ENCODE measurements around the gene MRPL3.

DNA sequence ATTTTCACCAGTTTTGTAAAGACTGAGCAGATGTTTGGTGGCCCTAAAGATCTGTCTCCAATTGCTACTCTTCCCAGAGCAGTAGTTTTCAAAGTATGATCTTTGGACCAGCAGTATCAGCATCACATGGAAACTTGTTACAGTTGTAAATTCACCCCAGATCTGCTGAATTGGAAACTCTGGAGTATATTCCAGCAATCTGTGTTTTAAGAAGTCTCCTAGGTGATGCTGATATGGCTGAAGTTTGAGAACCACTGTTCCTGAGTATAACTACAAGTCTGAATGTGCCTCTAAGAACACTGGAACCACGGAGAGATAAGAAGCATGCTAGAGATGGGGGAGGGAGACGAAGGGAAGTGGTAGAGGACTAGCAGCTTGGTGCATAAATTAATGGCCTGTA is 75.5 kb downstream of the MRPL3 start:
- TF ChIP-seq POLR2A (IDR thresholded peaks at IDR 0.05): no peak
- TF ChIP-seq, protein P1, sequence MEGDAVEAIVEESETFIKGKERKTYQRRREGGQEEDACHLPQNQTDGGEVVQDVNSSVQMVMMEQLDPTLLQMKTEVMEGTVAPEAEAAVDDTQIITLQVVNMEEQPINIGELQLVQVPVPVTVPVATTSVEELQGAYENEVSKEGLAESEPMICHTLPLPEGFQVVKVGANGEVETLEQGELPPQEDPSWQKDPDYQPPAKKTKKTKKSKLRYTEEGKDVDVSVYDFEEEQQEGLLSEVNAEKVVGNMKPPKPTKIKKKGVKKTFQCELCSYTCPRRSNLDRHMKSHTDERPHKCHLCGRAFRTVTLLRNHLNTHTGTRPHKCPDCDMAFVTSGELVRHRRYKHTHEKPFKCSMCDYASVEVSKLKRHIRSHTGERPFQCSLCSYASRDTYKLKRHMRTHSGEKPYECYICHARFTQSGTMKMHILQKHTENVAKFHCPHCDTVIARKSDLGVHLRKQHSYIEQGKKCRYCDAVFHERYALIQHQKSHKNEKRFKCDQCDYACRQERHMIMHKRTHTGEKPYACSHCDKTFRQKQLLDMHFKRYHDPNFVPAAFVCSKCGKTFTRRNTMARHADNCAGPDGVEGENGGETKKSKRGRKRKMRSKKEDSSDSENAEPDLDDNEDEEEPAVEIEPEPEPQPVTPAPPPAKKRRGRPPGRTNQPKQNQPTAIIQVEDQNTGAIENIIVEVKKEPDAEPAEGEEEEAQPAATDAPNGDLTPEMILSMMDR (IDR thresholded peaks at IDR 0.05): no peak
